GM12878 (cell line): Measurements from ENCODE around the gene KLRD1. TPM values are rescaled to one million over a fixed set of nuclear protein-coding genes. Genes with fewer than 3 reads are reported as not detected.
"Not testable (repeated sequence)": the region's sequence is repeated elsewhere in the genome, so short reads cannot be mapped to it uniquely, and the experiment has no call there.

ENCODE experiments used
- ATAC-seq: fragments of 200-7000 bp; cut with Tn5 transposase; 3 replicates; pipeline ENCODE4 v1.9.1; 2020; ENCODE audit warnings: mild to moderate bottlenecking, moderate library complexity
- BruUV-seq: library from RNA; stranded (reverse); fragments of 400-500 nt; replicated peaks from 2 replicates; lab custom pipeline; 2021; lab: Mats Ljungman, UMichigan
- CTCF ChIA-PET: fragments of 300-600 bp; sonication (Branson Sonifier 250); formaldehyde crosslinking; extraction: SDS; loops from one replicate; lab custom pipeline; 2021; ENCODE audit warnings: inconsistent platforms; lab: Yijun Ruan, JAX
- POLR2A ChIA-PET: fragments of 350-600 bp; formaldehyde crosslinking; extraction: SDS; loops from one replicate; lab custom pipeline; 2021; ENCODE audit warnings: inconsistent platforms; lab: Charles Lee
- RAD21 ChIA-PET: fragments of 300-600 bp; sonication (Branson Sonifier 250); formaldehyde crosslinking; loops from one replicate; lab custom pipeline; 2023; ENCODE audit warnings: antibody characterized with exemption; ENCODE audit not compliant: unreplicated experiment; lab: Charles Lee
- SMC1A ChIA-PET: fragments of 300-600 bp; sonication (Branson Sonifier 250); formaldehyde crosslinking; loops from one replicate; lab custom pipeline; 2023; ENCODE audit not compliant: unreplicated experiment, uncharacterized antibody; lab: Charles Lee
- DNase-seq: peaks from one replicate; pipeline ENCODE4 v3.0.0-alpha.2; 2011; ENCODE audit warnings: low read depth, low spot score
- FAIRE-seq: peaks from 3 replicates; lab custom pipeline; 2011; peaks lifted over from hg19 to GRCh38; lab: Jason Lieb, UNC
- H2AFZ ChIP-seq: 2 replicates; pipeline ENCODE4 v1.6.0; 2011; ENCODE audit warnings: low read depth, low read length, control low read depth; ENCODE audit not compliant: control insufficient read depth
- H3K27ac ChIP-seq: 2 replicates; pipeline ENCODE4 v1.5.1; 2011; ENCODE audit warnings: control low read depth; ENCODE audit not compliant: control insufficient read depth, insufficient read depth
- H3K27me3 ChIP-seq, 2 experiments: replicated peaks in 1 of 2; 2 replicates each; pipeline versions ENCODE4 v1.6.0 to v1.6.1; 2011; ENCODE audit warnings: low read length in 1 of 2; ENCODE audit not compliant: control insufficient read depth in 2 of 2, insufficient read depth in 2 of 2
- H3K36me3 ChIP-seq, 2 experiments: 2 replicates each; pipeline ENCODE4 v1.5.1; 2011; ENCODE audit warnings: low read length in 1 of 2; ENCODE audit not compliant: control insufficient read depth in 2 of 2, insufficient read depth in 2 of 2
- H3K4me1 ChIP-seq: 2 replicates; pipeline ENCODE4 v1.6.1; 2011; ENCODE audit warnings: mild to moderate bottlenecking, low read length, moderate library complexity, mixed read lengths; ENCODE audit not compliant: control insufficient read depth, insufficient read depth
- H3K4me2 ChIP-seq: 2 replicates; pipeline ENCODE4 v1.6.0; 2011; ENCODE audit warnings: control low read depth; ENCODE audit not compliant: control insufficient read depth, insufficient read depth
- H3K4me3 ChIP-seq: fragments of 200-600 bp; sonication (generic); 2 replicates; pipeline ENCODE4 v1.5.1; 2016
- H3K79me2 ChIP-seq: 2 replicates; pipeline ENCODE4 v1.6.0; 2011; ENCODE audit warnings: low read length; ENCODE audit not compliant: control insufficient read depth, insufficient read depth
- H3K9ac ChIP-seq: 2 replicates; pipeline ENCODE4 v1.8.0; 2011; ENCODE audit warnings: low read length, control low read depth, mixed read lengths; ENCODE audit not compliant: control insufficient read depth, insufficient read depth
- H3K9me3 ChIP-seq: replicated peaks from 3 replicates; pipeline ENCODE4 v1.5.1; 2011; ENCODE audit warnings: mild to moderate bottlenecking, low read length; ENCODE audit not compliant: control insufficient read depth, insufficient read depth
- H4K20me1 ChIP-seq: 2 replicates; pipeline ENCODE4 v1.6.0; 2011; ENCODE audit not compliant: control insufficient read depth, insufficient read depth
- CTCF ChIP-seq, 3 experiments: IDR thresholded peaks in 2 of 3; conservative IDR thresholded peaks in 1 of 3; 2 replicates each; pipeline ENCODE4 v1.5.1; 2011; ENCODE audit warnings: low read depth in 3 of 3, low read length in 3 of 3, mild to moderate bottlenecking in 3 of 3, control low read depth in 2 of 3, moderate library complexity in 2 of 3, inconsistent platforms in 1 of 3, mixed read lengths in 1 of 3; ENCODE audit not compliant: control insufficient read depth in 2 of 3, insufficient read depth in 1 of 3; ENCODE audit errors: extremely low read depth in 1 of 3
- RAD21 ChIP-seq: IDR thresholded peaks from 2 replicates; pipeline ENCODE4 v1.6.1; 2011; ENCODE audit warnings: mild to moderate bottlenecking, low read depth, low read length, moderate library complexity; ENCODE audit not compliant: insufficient read depth
- SMC3 ChIP-seq: IDR thresholded peaks from 2 replicates; pipeline ENCODE4 v1.6.1; 2011; ENCODE audit warnings: low read length, improper control_type of control experiment, borderline replicate concordance
- TBL1XR1 ChIP-seq: IDR thresholded peaks from 2 replicates; pipeline ENCODE4 v1.6.1; 2012; ENCODE audit warnings: low read depth, low read length, improper control_type of control experiment
- WGBS: methylation state at CpG from one replicate; pipeline ENCODE4 v1.1.6; 2016; ENCODE audit warnings: low lambda C conversion rate; ENCODE audit not compliant: insufficient replicate concordance, insufficient coverage; ENCODE audit errors: missing lambda C conversion rate; 5-methylcytosine and 5-hydroxymethylcytosine counted together
- in situ Hi-C: fragments of 300-500 bp; cut with MboI; formaldehyde crosslinking; loops from 9 replicates; pipeline ENCODE4 v1.14.3; 2018; ENCODE audit warnings: mixed read lengths
- intact Hi-C: fragments of 100-400 bp; cut with micrococcal nuclease; formaldehyde crosslinking; loops from one replicate; pipeline ENCODE4 v1.14.2; 2022; ENCODE audit not compliant: unreplicated experiment
- polyA plus RNA-seq, 11 experiments: library from polyadenylated mRNA; depleted of rRNA in 4 of 11; unstranded in 6 of 11; stranded (reverse) in 5 of 11; fragments of >200 nt; fragmentation: Nextera tagmentation in 4 of 11; fragmentation: Illumina TruSeq in 1 of 11; extraction: Ambion mirVana in 4 of 11; extraction: Trizol in 1 of 11; gene quantifications; 1 replicate in 1 of 11; 2 replicates in 10 of 11; pipeline versions ENCODE4 v1.2.1 to v1.2.3, GENCODE V29; 2011 to 2016; ENCODE audit warnings: inconsistent platforms in 2 of 11, missing spikeins in 2 of 11, low read depth in 1 of 11
- total RNA-seq, 4 experiments: library from RNA; depleted of rRNA in 3 of 4; stranded (reverse); fragments of >200 nt in 3 of 4; fragmentation: Illumina TruSeq in 1 of 4; extraction: Trizol in 1 of 4; gene quantifications; 2 replicates each; pipeline versions ENCODE4 v1.2.1 to v1.2.3, GENCODE V29; 2013 to 2021

Gene KLRD1
- total and polyA plus RNA-seq, 10 of the 15 experiments (the other 5 are each of a cell fraction or from before 2014, with no cell fraction given): under 0.01 to 0.50 (median 0.13) TPM; not detected in 4

DNA sequence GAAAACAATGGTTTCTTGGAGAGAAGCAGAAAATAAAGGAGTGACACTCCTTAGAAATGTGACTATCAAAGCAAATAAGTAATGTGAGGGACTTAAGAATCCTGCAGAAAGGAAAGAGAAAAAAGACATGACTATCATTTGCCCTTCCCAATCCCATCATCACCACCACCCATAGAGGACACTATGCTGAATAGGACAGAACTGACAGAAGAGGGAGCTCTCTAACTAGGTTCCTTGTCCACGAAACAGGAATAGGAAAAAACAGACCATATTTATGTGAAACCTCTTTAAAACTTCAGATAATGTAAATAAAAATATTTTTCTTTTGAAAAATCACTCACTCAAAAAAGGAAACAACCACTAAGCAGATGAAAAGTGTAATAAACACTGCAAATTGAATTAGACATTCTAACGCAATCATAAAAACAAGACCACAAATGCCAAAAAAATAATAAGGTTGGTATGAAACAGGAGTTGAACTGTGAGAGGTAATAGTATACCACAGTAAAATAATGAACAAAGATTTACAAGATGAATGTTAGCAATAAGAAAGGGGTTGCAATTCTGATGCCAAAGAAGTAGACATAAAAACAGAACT is 24.1 kb downstream of the KLRD1 start:
- BruUV-seq: no TSS peak
- intact Hi-C loops (loop anchor here (1.0 to 10.0 kb wide), 4 partner anchors 97 to 419 kb away; partner anchors contain the start of gene STYK1), in situ Hi-C loops (loop anchor here (10.0 kb wide), 1 partner anchor 1527 kb away; no protein-coding TSS in a partner anchor)
- ChIA-PET CTCF (interaction anchor here (0.7 to 7.0 kb wide), 13 partner anchors 9 to 418 kb away, joined by 3 to 57 read pairs (median 3); no protein-coding TSS in a partner anchor), POLR2A (no interaction called here), SMC1A (interaction anchor here (1.0 to 2.9 kb wide), 8 partner anchors 34 to 363 kb away, joined by 3 to 21 read pairs (median 8); no protein-coding TSS in a partner anchor), RAD21 (interaction anchor here (0.5 to 3.4 kb wide), 10 partner anchors 9 to 229 kb away, joined by 3 to 28 read pairs (median 4); no protein-coding TSS in a partner anchor)
- Histone ChIP-seq H4K20me1 (no peaks in the 10 kb centered on the region), H3K4me3 (no peak overlapping the region), H3K4me1 (no peaks in the 10 kb centered on the region), H2AFZ (no peak overlapping the region), H3K9me3 (no peaks in the 10 kb centered on the region), H3K4me2 (no peak overlapping the region), H3K79me2 (no peaks in the 10 kb centered on the region), H3K9ac (no peak overlapping the region), H3K27ac (no peak overlapping the region), H3K36me3 (no peaks in the 10 kb centered on the region), H3K27me3 (no peaks in the 10 kb centered on the region; a peak in 1 of 4 replicates)
- TF ChIP-seq RAD21 (peak; percentile 94), CTCF (IDR thresholded peaks at IDR 0.05 in 2 of 3, conservative IDR thresholded peaks at IDR 0.05 in 1 of 3; ENCODE audit: control insufficient read depth in 2 of 3, extremely low read depth in 1 of 3, insufficient read depth in 1 of 3, low read depth in 3 of 3, low read length in 3 of 3) (peak; percentile 58 to 75 (median 63); a peak in 5 of 6 replicates), TBL1XR1 (no peak), SMC3 (peak; percentile 92)
- ATAC-seq (peak; percentile 84), FAIRE-seq (peak; percentile 80), DNase-seq (no peak)
- 26% methylated on average over 2 of the region's 2 CpGs for WGBS

GRCh38 chr12:10336196-10336595 is 28.5 kb downstream of the KLRD1 start:
- FAIRE-seq, H3K4me3 ChIP-seq, CTCF ChIA-PET, ATAC-seq, H3K27ac ChIP-seq, SMC1A ChIA-PET, POLR2A ChIA-PET, H3K9ac ChIP-seq, H3K27me3 ChIP-seq, H3K4me2 ChIP-seq, H3K9me3 ChIP-seq, DNase-seq, H3K36me3 ChIP-seq, H3K4me1 ChIP-seq, H4K20me1 ChIP-seq, RAD21 ChIA-PET, BruUV-seq, H3K79me2 ChIP-seq, H2AFZ ChIP-seq: not testable (repeated sequence)
- in situ Hi-C loops (loop anchor here (10.0 kb wide), 1 partner anchor 1531 kb away; no protein-coding TSS in a partner anchor), intact Hi-C loops (loop anchor here (10.0 kb wide), 1 partner anchor 339 kb away; the partner anchor contains the start of gene STYK1)
- 18% methylated on average over 4 of the region's 4 CpGs for WGBS

GRCh38 chr12:10338470-10338869 is 30.8 kb downstream of the KLRD1 start:
- SMC1A ChIA-PET: interaction anchor here (0.9 kb wide), 1 partner anchor 11 kb away, joined by 3 read pairs; no protein-coding TSS in a partner anchor

More at GRCh38 chr12:10338470-10338869, 30.8 kb downstream of the KLRD1 start:
- FAIRE-seq, H3K79me2 ChIP-seq, H3K4me2 ChIP-seq, H4K20me1 ChIP-seq, H3K4me3 ChIP-seq, H3K27ac ChIP-seq, H2AFZ ChIP-seq, H3K27me3 ChIP-seq, DNase-seq, H3K9ac ChIP-seq, H3K4me1 ChIP-seq, RAD21 ChIA-PET, ATAC-seq, H3K9me3 ChIP-seq, CTCF ChIA-PET, POLR2A ChIA-PET, BruUV-seq, H3K36me3 ChIP-seq: not testable (repeated sequence)
- WGBS: 47% methylated on average over 3 of the region's 4 CpGs
- in situ Hi-C loops (loop anchor here (10.0 kb wide), 1 partner anchor 1534 kb away; no protein-coding TSS in a partner anchor), intact Hi-C loops (loop anchor here (10.0 kb wide), 1 partner anchor 336 kb away; the partner anchor contains the start of gene STYK1)
